ENCODE data around the gene IL34.

DNA sequence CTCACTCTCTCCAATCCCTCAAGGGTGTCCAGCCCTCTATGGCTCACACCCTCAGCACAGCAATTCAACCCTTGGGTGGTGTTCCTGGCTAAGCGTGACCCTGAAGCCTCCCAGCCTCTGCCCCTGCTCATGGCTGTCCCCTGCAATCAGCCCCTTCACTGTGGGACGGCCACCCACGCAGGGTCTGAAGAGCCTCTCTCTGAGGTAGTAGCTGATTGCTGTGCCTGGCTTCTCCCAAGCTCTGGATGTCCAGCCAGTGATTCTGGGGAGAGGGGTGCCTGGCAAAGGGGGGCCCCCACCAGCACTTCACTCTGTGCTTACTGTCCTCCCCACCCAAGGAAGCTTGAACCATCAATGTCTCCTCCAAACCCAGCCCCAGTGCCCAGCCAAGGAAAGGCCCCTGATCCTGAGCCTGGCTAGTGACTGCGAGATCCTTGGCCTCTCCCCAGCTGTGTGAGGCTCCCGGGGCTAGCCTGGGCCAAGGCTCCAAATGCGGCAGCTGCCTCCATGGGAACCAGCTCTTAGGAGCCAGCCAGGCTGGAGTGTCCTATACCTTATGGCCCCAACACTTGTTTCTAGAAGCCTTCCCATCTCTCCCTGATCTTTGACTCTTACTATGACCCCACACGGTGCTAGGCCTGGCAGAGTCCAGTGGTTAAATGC is 29.6 kb downstream of the IL34 start:
- TF ChIP-seq FOXK2 (IDR thresholded peaks at IDR 0.05) (no peak), FOXA1 (IDR thresholded peaks at IDR 0.05) (no peak), ELF4 (IDR thresholded peaks at IDR 0.05) (no peak), FOXM1 (IDR thresholded peaks at IDR 0.05; ENCODE audit: borderline replicate concordance) (no peak), LEF1 (IDR thresholded peaks at IDR 0.05; ENCODE audit: borderline replicate concordance) (no peak), TARDBP (IDR thresholded peaks at IDR 0.05) (no peak), ZNF384 (IDR thresholded peaks at IDR 0.05) (no peak), CTBP1 (IDR thresholded peaks at IDR 0.05; ENCODE audit: borderline replicate concordance) (no peak), ARNT (IDR thresholded peaks at IDR 0.05) (no peak), SUZ12 (IDR thresholded peaks at IDR 0.05) (no peak), BHLHE40 (IDR thresholded peaks at IDR 0.05; ENCODE audit: borderline replicate concordance) (no peak), SP1 (IDR thresholded peaks at IDR 0.05) (no peak), HDGF (IDR thresholded peaks at IDR 0.05; ENCODE audit: borderline replicate concordance) (no peak)
- TF ChIP-seq, protein P1, sequence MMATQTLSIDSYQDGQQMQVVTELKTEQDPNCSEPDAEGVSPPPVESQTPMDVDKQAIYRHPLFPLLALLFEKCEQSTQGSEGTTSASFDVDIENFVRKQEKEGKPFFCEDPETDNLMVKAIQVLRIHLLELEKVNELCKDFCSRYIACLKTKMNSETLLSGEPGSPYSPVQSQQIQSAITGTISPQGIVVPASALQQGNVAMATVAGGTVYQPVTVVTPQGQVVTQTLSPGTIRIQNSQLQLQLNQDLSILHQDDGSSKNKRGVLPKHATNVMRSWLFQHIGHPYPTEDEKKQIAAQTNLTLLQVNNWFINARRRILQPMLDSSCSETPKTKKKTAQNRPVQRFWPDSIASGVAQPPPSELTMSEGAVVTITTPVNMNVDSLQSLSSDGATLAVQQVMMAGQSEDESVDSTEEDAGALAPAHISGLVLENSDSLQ (IDR thresholded peaks at IDR 0.05) = no peak
